ENCODE measurements around the gene FSTL4. TPM values are rescaled to one million over a fixed set of nuclear protein-coding genes. Genes with fewer than 3 reads are reported as not detected.

Gene FSTL4
- total and polyA plus RNA-seq, 5 experiments from 2014 or later, result 1.5 to 1.6 TPM; not detected in 3

- Mint-ChIP-seq H3K27ac (no peak overlapping the region), H3K4me1 (no peaks in the 10 kb centered on the region), H3K27me3 (peaks cover 0 to 7% (median 4%) of the 10 kb centered on the region in 5 donors), H3K36me3 (no peaks in the 10 kb centered on the region), H3K4me3 (no peak overlapping the region), H3K9me3 (no peaks in the 10 kb centered on the region)
- ATAC-seq, result no peak
- no peak for DNase-seq
- POLR2A ChIA-PET, result no interaction called here
Observed at GRCh38 chr5:133357758-133358157, 254.6 kb downstream of the FSTL4 start.

DNA sequence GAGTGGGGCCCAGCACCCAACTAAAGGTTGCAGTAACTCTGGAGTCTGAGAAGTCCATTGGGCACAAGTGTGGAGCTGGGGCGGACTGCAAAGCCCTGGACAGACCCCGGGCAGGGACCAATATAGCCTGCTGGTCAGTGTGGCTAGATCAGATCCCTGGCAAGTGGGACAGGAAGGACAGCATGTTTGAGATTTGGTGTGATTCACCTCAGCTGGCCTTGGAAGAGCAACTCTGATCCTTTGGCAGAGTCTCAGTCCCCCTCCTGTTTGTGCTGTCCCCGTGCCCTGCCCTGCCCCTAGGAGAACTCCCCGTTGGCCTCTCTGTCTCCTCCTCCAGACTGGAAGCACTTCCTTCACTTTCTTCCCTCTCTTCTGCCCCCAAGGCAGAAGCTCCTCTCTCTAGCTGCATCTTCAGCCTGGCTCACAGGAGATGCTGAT, 255.3 kb downstream of the FSTL4 start:
- Mint-ChIP-seq H3K4me1 (no peaks in the 10 kb centered on the region), H3K27me3 (peaks cover 0 to 10% (median 4%) of the 10 kb centered on the region in 5 donors), H3K27ac (no peak overlapping the region), H3K4me3 (no peak overlapping the region), H3K36me3 (no peaks in the 10 kb centered on the region), H3K9me3 (no peaks in the 10 kb centered on the region)
- ATAC-seq (no peak), DNase-seq (no peak)
- POLR2A ChIA-PET, result no interaction called here

GRCh38 chr5:133356396-133356983, 255.9 kb downstream of the FSTL4 start:
- H3K27ac Mint-ChIP-seq, result peak overlapping the region in 1 of 10 donors; percentile 13
- H3K36me3 Mint-ChIP-seq, result no peaks in the 10 kb centered on the region
- POLR2A ChIA-PET, result no interaction called here
- no peak for ATAC-seq
- no peak for DNase-seq
- H3K4me3 Mint-ChIP-seq, result no peak overlapping the region
- no peaks in the 10 kb centered on the region for H3K9me3 Mint-ChIP-seq
- H3K4me1 Mint-ChIP-seq, result no peaks in the 10 kb centered on the region
- H3K27me3 Mint-ChIP-seq, result peaks cover 0 to 10% (median 4%) of the 10 kb centered on the region in 5 donors

GRCh38 chr5:133354323-133355185, 257.8 kb downstream of the FSTL4 start:
- H3K4me3 Mint-ChIP-seq, result no peak overlapping the region
- H3K4me1 Mint-ChIP-seq, result no peaks in the 10 kb centered on the region
- POLR2A ChIA-PET, result no interaction called here
- ATAC-seq, result no peak
- peak overlapping the region in 1 of 10 donors; percentile 18 for H3K27ac Mint-ChIP-seq
- H3K9me3 Mint-ChIP-seq, result no peaks in the 10 kb centered on the region
- no peak for DNase-seq
- peaks cover 0 to 11% (median 9%) of the 10 kb centered on the region in 5 donors for H3K27me3 Mint-ChIP-seq
- H3K36me3 Mint-ChIP-seq, result no peaks in the 10 kb centered on the region

DNA sequence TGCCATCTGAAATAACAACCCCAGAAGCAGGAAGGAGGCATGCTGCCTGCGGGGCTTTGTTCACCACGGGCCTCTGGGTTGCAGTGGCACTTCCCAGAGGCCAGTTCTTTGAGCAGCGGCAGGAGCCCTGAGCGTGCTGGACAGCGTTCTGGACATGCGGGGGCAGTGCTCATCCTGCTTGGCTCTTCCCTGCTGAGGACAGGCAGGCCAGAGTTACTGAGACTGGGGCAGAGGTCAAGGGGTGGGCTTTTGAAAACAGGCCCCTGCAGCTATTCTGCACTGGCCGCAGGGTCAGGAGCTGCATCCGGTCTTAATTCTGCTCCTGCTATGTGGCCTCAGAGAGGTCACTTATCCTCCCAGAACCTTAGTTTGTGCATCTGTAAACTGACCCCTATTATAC, 258.6 kb downstream of the FSTL4 start:
- Mint-ChIP-seq H3K27me3 (peaks cover 0 to 12% (median 10%) of the 10 kb centered on the region in 5 donors), H3K4me3 (no peak overlapping the region), H3K27ac (no peak overlapping the region), H3K9me3 (peaks cover 0 to 1% (median 0%) of the 10 kb centered on the region in 9 donors), H3K36me3 (no peaks in the 10 kb centered on the region), H3K4me1 (no peaks in the 10 kb centered on the region)
- no peak for ATAC-seq
- POLR2A ChIA-PET, result no interaction called here
- DNase-seq, result no peak

- ATAC-seq (no peak), DNase-seq (peak in 1 of 10 donors; percentile 34)
- no peak overlapping the region for H3K27ac Mint-ChIP-seq
- no peaks in the 10 kb centered on the region for H3K4me1 Mint-ChIP-seq
- peaks cover 0 to 4% (median 0%) of the 10 kb centered on the region in 9 donors for H3K9me3 Mint-ChIP-seq
- POLR2A ChIA-PET, result no interaction called here
- H3K4me3 Mint-ChIP-seq, result no peak overlapping the region
- H3K36me3 Mint-ChIP-seq, result no peaks in the 10 kb centered on the region
- H3K27me3 Mint-ChIP-seq, result peaks cover 0 to 19% (median 12%) of the 10 kb centered on the region in 5 donors
Observed at GRCh38 chr5:133348406-133348805, 263.9 kb downstream of the FSTL4 start.

DNA sequence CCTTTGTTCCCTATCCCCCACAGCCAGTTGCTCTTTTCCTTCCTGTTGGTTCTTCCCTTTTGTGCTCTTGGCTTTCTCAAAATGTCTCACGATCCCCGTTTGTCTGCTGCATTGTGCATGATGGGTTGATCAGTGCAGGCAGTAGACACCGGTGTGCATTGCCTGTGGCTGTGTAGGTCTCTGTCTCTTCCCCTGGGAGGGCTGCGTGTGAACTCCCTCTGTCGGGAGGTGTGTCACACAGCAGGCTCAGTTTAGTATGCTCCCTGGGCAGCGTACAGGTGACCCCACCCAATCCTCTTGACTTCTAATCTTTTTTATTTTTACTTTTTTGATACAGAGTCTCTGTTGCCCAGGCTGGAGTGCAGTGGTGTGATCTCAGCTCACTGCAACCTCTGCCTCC, 265.3 kb downstream of the FSTL4 start:
- H3K4me3 Mint-ChIP-seq, result no peak overlapping the region
- peaks cover 0 to 12% (median 10%) of the 10 kb centered on the region in 5 donors for H3K27me3 Mint-ChIP-seq
- no peaks in the 10 kb centered on the region for H3K4me1 Mint-ChIP-seq
- POLR2A ChIA-PET, result no interaction called here
- H3K27ac Mint-ChIP-seq, result peak overlapping the region in 1 of 10 donors; percentile 18
- H3K9me3 Mint-ChIP-seq, result peaks cover 0 to 4% (median 0%) of the 10 kb centered on the region in 9 donors
- DNase-seq, result peak in 1 of 10 donors; percentile 31
- no peaks in the 10 kb centered on the region for H3K36me3 Mint-ChIP-seq
- ATAC-seq, result no peak

DNA sequence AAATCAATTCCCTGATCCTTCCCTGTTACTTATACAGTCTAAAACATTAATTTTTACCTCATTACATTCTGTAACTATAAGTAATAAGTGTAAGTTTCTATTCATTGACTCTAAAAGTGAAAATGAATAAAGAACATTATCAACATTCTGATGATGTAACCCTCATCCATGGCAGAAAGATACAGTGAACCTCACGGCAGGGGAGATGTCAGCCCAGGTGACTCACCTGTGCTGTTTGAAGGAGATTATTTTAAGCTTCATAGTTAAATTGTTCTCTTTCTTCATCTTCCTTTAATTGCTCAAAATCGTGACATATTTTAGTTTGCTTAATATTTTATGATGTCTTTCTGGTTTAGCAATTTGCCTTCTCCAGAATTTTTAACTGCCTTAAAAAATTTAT, 268.1 kb downstream of the FSTL4 start:
- no peaks in the 10 kb centered on the region for H3K4me1 Mint-ChIP-seq
- peaks cover 0 to 4% (median 0%) of the 10 kb centered on the region in 9 donors for H3K9me3 Mint-ChIP-seq
- ATAC-seq (no peak), DNase-seq (no peak)
- H3K36me3 Mint-ChIP-seq, result no peaks in the 10 kb centered on the region
- H3K27me3 Mint-ChIP-seq, result peaks cover 0 to 12% (median 7%) of the 10 kb centered on the region in 5 donors
- no peak overlapping the region for H3K4me3 Mint-ChIP-seq
- no peak overlapping the region for H3K27ac Mint-ChIP-seq
- POLR2A ChIA-PET, result no interaction called here

- H3K27me3 Mint-ChIP-seq, result peaks cover 0 to 11% (median 6%) of the 10 kb centered on the region in 5 donors
- no peak overlapping the region for H3K27ac Mint-ChIP-seq
- H3K4me3 Mint-ChIP-seq, result no peak overlapping the region
- peaks cover 0 to 4% (median 0%) of the 10 kb centered on the region in 9 donors for H3K9me3 Mint-ChIP-seq
- POLR2A ChIA-PET, result no interaction called here
- H3K4me1 Mint-ChIP-seq, result no peaks in the 10 kb centered on the region
- H3K36me3 Mint-ChIP-seq, result no peaks in the 10 kb centered on the region
- ATAC-seq (no peak), DNase-seq (peak in 1 of 10 donors; percentile 40)
Observed at GRCh38 chr5:133343196-133343595, 269.1 kb downstream of the FSTL4 start.

DNA sequence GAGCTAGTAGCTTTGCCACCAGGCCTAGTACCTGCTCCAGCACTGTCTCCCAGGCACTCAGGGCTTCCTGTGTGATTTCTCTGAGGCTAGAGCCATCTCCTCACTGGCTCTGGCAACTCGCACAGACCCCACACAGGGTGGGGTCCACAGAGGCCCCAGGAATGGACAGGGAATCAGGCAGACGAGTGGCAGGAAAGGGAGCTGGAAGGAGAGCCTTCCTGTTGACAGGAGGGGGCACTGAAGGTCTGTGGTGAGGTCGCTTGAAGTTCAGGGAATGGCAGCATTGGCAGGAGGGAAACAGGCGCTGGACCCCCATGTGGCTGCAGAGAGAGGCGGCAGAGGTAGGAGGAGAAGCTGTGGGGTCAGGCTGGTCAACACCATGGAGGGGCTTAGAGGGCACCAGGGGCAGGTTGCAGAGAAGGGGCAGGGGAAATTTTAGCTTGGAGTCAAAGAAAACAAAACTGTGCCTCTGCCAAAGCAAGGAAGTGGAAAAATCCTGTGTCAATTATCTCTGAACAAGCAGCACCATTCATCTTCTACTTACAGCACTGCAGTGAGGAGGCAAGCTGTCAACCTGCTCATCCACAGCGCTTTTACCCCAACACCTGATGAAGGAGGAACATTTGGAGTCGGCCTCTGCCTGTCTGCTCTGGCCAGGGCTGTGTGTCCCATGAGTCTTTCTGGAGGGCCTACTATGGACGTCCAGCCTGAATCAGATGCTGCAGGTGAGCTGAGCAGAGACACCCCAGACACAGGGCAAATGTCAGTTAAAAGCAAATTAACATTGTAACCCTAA, 270.2 kb downstream of the FSTL4 start:
- Mint-ChIP-seq H3K4me1 (no peaks in the 10 kb centered on the region), H3K27ac (peak overlapping the region in 1 of 10 donors; percentile 8), H3K36me3 (no peaks in the 10 kb centered on the region), H3K9me3 (peaks cover 0 to 4% (median 0%) of the 10 kb centered on the region in 9 donors), H3K27me3 (peaks cover 0 to 8% (median 2%) of the 10 kb centered on the region in 5 donors), H3K4me3 (no peak overlapping the region)
- POLR2A ChIA-PET, result no interaction called here
- peak in 1 of 10 donors; percentile 53 for DNase-seq
- no peak for ATAC-seq

DNA sequence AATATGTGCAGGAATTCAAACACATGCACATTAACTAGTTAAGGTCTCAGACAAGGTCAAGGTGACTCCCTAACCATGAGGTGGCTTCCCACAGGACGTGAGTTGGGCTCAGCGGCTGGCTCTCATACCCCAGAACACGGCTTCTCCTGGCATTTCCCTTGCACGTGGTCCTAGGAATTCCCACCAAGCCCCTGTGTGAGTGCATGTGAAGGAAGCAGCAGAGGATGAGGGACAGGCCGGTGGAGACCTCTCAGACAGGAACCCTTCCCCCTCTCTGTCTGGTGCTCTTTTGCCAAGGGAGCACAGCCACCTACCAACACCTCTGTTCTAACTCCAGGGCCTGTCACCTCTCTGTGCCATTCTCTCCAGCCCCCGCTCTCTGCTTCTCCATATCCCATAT, 271.0 kb downstream of the FSTL4 start:
- no peaks in the 10 kb centered on the region for H3K9me3 Mint-ChIP-seq
- no peak overlapping the region for H3K4me3 Mint-ChIP-seq
- ATAC-seq (no peak), DNase-seq (peak in 1 of 10 donors; percentile 38)
- peaks cover 0 to 4% (median 0%) of the 10 kb centered on the region in 5 donors for H3K27me3 Mint-ChIP-seq
- no peaks in the 10 kb centered on the region for H3K36me3 Mint-ChIP-seq
- POLR2A ChIA-PET, result no interaction called here
- no peaks in the 10 kb centered on the region for H3K4me1 Mint-ChIP-seq
- H3K27ac Mint-ChIP-seq, result peak overlapping the region in 1 of 10 donors; percentile 11

DNA sequence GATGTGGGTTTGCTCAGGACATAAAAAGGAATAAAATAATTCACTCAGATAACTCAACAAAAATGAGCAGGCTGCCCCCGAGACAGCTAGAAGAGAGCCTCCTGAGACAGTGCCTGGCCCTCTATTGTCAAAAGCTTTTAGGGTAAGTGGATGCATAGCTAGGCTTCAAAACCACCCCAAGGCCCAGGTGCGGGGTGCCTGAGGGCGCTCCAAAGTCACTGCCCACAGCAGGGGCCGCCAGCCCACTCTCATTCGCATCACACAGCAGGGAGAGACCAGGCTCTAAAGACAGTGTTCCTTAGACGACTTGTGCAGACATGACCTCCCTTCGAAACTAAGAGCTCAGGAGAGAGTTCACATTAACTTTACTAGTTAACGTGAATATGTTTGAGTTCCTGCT, 271.5 kb downstream of the FSTL4 start:
- no peaks in the 10 kb centered on the region for H3K9me3 Mint-ChIP-seq
- no peaks in the 10 kb centered on the region for H3K36me3 Mint-ChIP-seq
- H3K27ac Mint-ChIP-seq, result no peak overlapping the region
- ATAC-seq (no peak), DNase-seq (no peak)
- POLR2A ChIA-PET, result no interaction called here
- H3K4me1 Mint-ChIP-seq, result no peaks in the 10 kb centered on the region
- H3K4me3 Mint-ChIP-seq, result no peak overlapping the region
- peaks cover 0 to 4% (median 0%) of the 10 kb centered on the region in 5 donors for H3K27me3 Mint-ChIP-seq
